ENCODE data around the gene TBC1D4. TPM values are rescaled to one million over a fixed set of nuclear protein-coding genes. Genes with fewer than 3 reads are reported as not detected.

TBC1D4 gene
- total RNA-seq, 1 experiment from 2014 or later: 5.5 TPM

DNA sequence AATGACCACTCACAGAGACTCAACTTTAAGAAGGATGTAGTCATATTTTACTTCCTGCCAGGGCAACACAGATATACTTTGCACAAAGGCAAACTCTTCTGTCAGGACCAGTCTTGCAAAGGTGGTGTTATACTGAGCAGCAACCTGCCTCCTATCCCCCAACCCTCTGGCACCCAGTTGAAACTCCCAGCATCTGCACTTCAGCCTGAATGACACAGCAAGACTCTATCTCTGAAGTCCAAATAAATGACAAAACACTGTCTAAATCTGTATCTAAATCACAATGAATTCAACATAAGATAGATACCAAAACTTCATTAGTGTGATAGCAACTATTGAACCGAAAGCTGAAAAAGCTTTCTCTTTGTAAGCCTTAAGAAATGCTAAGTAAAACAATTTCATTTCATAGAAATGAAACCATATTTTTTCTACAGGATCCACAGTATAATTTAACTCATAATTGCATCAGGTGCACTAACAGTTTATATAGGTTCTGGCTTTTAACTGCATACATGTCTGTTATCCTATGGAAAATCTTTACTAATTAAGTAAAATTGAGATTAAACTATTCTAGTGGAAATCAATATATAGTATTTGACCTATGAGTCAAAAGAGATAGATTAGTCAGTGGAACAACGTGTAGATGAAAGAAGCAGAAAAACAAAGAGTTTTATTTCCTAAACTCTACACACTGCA lies 163.7 kb downstream of the TBC1D4 start:
- in situ Hi-C loops (cut with HindIII; ENCODE audit: low pct_unique_long_range_greater_than_20kb, low sequenced_read_pairs) (no loop called here), intact Hi-C loops (cut with micrococcal nuclease; ENCODE audit: unreplicated experiment) (no loop called here)
- no peak for ATAC-seq
- BruUV-seq (replicated peaks): no TSS peak
- Histone ChIP-seq H3K27me3 (ENCODE audit: control insufficient read depth, insufficient read depth, low read length) (no peaks in the 10 kb centered on the region), H3K36me3 (ENCODE audit: control insufficient read depth, insufficient read depth, low read length) (no peaks in the 10 kb centered on the region), H3K4me1 (ENCODE audit: control insufficient read depth, insufficient read depth, low read length) (no peaks in the 10 kb centered on the region), H3K27ac (ENCODE audit: low read length) (no peak overlapping the region), H3K9me3 (ENCODE audit: control insufficient read depth, insufficient read depth, low read depth, low read length) (no peaks in the 10 kb centered on the region), H3K4me3 (ENCODE audit: low read depth in 2 of 2, low read length in 2 of 2) (no peak overlapping the region)
- CTCF ChIA-PET: no interaction called here
- POLR2A ChIA-PET: no interaction called here
- DNase-seq (ENCODE audit: low read depth, low spot score): no peak
- TF ChIP-seq TCF7L2 (IDR thresholded peaks at IDR 0.05; ENCODE audit: low read depth, low read length) (no peak), SIN3A (IDR thresholded peaks at IDR 0.05; ENCODE audit: borderline replicate concordance, insufficient read depth, low read depth, low read length) (no peak), POLR2AphosphoS5 (IDR thresholded peaks at IDR 0.05; ENCODE audit: low read depth, low read length) (no peak)
- TF ChIP-seq, protein P1, sequence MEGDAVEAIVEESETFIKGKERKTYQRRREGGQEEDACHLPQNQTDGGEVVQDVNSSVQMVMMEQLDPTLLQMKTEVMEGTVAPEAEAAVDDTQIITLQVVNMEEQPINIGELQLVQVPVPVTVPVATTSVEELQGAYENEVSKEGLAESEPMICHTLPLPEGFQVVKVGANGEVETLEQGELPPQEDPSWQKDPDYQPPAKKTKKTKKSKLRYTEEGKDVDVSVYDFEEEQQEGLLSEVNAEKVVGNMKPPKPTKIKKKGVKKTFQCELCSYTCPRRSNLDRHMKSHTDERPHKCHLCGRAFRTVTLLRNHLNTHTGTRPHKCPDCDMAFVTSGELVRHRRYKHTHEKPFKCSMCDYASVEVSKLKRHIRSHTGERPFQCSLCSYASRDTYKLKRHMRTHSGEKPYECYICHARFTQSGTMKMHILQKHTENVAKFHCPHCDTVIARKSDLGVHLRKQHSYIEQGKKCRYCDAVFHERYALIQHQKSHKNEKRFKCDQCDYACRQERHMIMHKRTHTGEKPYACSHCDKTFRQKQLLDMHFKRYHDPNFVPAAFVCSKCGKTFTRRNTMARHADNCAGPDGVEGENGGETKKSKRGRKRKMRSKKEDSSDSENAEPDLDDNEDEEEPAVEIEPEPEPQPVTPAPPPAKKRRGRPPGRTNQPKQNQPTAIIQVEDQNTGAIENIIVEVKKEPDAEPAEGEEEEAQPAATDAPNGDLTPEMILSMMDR (IDR thresholded peaks at IDR 0.05): no peak
- TF ChIP-seq, protein P2, sequence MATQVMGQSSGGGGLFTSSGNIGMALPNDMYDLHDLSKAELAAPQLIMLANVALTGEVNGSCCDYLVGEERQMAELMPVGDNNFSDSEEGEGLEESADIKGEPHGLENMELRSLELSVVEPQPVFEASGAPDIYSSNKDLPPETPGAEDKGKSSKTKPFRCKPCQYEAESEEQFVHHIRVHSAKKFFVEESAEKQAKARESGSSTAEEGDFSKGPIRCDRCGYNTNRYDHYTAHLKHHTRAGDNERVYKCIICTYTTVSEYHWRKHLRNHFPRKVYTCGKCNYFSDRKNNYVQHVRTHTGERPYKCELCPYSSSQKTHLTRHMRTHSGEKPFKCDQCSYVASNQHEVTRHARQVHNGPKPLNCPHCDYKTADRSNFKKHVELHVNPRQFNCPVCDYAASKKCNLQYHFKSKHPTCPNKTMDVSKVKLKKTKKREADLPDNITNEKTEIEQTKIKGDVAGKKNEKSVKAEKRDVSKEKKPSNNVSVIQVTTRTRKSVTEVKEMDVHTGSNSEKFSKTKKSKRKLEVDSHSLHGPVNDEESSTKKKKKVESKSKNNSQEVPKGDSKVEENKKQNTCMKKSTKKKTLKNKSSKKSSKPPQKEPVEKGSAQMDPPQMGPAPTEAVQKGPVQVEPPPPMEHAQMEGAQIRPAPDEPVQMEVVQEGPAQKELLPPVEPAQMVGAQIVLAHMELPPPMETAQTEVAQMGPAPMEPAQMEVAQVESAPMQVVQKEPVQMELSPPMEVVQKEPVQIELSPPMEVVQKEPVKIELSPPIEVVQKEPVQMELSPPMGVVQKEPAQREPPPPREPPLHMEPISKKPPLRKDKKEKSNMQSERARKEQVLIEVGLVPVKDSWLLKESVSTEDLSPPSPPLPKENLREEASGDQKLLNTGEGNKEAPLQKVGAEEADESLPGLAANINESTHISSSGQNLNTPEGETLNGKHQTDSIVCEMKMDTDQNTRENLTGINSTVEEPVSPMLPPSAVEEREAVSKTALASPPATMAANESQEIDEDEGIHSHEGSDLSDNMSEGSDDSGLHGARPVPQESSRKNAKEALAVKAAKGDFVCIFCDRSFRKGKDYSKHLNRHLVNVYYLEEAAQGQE (IDR thresholded peaks at IDR 0.05; ENCODE audit: insufficient read depth in 1 of 2, low read depth in 2 of 2, low read length in 1 of 2): no peak

DNA sequence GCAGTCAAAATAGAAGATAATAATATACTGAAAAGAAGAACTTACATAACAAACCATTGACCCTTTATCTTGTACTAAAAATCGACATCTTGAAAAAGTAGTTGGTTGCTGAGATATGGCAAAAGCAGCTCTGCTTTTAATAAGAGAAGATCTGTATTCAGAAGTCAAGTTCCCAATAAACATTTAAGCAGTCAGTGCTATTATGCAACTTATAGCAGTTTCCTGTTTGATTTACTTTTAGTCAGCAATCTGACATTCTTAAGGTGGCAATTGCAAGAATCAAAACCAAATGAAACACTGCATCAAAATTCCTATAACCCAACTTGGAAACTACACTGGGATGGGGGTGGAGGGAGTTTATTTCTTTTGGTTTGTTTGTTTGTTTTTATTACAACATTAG lies 165.5 kb downstream of the TBC1D4 start:
- H3K4me1 ChIP-seq (ENCODE audit: control insufficient read depth, insufficient read depth, low read length): no peaks in the 10 kb centered on the region
- CTCF ChIA-PET: no interaction called here
- POLR2A ChIA-PET: no interaction called here
- H3K4me3 ChIP-seq (ENCODE audit: low read depth in 2 of 2, low read length in 2 of 2): no peak overlapping the region
- TF ChIP-seq SIN3A (IDR thresholded peaks at IDR 0.05; ENCODE audit: borderline replicate concordance, insufficient read depth, low read depth, low read length) (no peak), TCF7L2 (IDR thresholded peaks at IDR 0.05; ENCODE audit: low read depth, low read length) (no peak), POLR2AphosphoS5 (IDR thresholded peaks at IDR 0.05; ENCODE audit: low read depth, low read length) (no peak)
- TF ChIP-seq, protein P1 (IDR thresholded peaks at IDR 0.05): no peak
- TF ChIP-seq, protein P2 (IDR thresholded peaks at IDR 0.05; ENCODE audit: insufficient read depth in 1 of 2, low read depth in 2 of 2, low read length in 1 of 2): no peak
- DNase-seq (ENCODE audit: low read depth, low spot score): no peak
- ATAC-seq: no peak
- intact Hi-C loops (cut with micrococcal nuclease; ENCODE audit: unreplicated experiment): no loop called here
- no peaks in the 10 kb centered on the region for H3K9me3 ChIP-seq (ENCODE audit: control insufficient read depth, insufficient read depth, low read depth, low read length)
- no TSS peak for BruUV-seq (replicated peaks)
- no peak overlapping the region for H3K27ac ChIP-seq (ENCODE audit: low read length)
- no peaks in the 10 kb centered on the region for H3K27me3 ChIP-seq (ENCODE audit: control insufficient read depth, insufficient read depth, low read length)
- in situ Hi-C loops (cut with HindIII; ENCODE audit: low pct_unique_long_range_greater_than_20kb, low sequenced_read_pairs): no loop called here
- no peaks in the 10 kb centered on the region for H3K36me3 ChIP-seq (ENCODE audit: control insufficient read depth, insufficient read depth, low read length)

All from Panc1 (cell line).